ENCODE measurements around the gene ZNF25. TPM values are rescaled to one million over a fixed set of nuclear protein-coding genes. Genes with fewer than 3 reads are reported as not detected.
A peak's percentile ranks its signal among the peaks of the same experiment; 100 is the strongest.
"Not testable (repeated sequence)": the region's sequence is repeated elsewhere in the genome, so short reads cannot be mapped to it uniquely, and the experiment has no call there.

The ZNF25 gene
- 1 to 10 TPM; 4.2 to 5.5 TPM for total RNA-seq

- H3K4me1 Mint-ChIP-seq: peaks cover 26% of the 10 kb centered on the region
- no peaks in the 10 kb centered on the region for H3K27me3 Mint-ChIP-seq
- DNase-seq: peak; percentile 97
- peak within 1 kb of the TSS; percentile 90 for H3K4me3 Mint-ChIP-seq
- H3K27ac Mint-ChIP-seq: peak within 1 kb of the TSS; percentile 97
- H3K36me3 Mint-ChIP-seq: peaks cover 18% of the 10 kb centered on the region
- peaks cover 8% of the 10 kb centered on the region for H3K9me3 Mint-ChIP-seq
These were observed at the start of gene ZNF25 for GRCh38 chr10:37976091-37976879. TSS of gene ZNF25 (minus strand) at chr10:37976647. CDS start at chr10:37971722, 4,925 bp downstream.

GRCh38 chr10:38025283-38025682 lies 48.8 kb upstream of the ZNF25 start:
- no peaks in the 10 kb centered on the region for H3K27me3 Mint-ChIP-seq
- H3K36me3 Mint-ChIP-seq: peaks cover 85% of the 10 kb centered on the region
- no peak for DNase-seq
- H3K27ac Mint-ChIP-seq: peak overlapping the region; percentile 72
- no peak overlapping the region for H3K4me3 Mint-ChIP-seq
- H3K4me1 Mint-ChIP-seq: peaks cover 10% of the 10 kb centered on the region
- peaks cover 7% of the 10 kb centered on the region for H3K9me3 Mint-ChIP-seq

- not testable (repeated sequence) for H3K27ac Mint-ChIP-seq, H3K4me3 Mint-ChIP-seq, H3K27me3 Mint-ChIP-seq, DNase-seq
- H3K36me3 Mint-ChIP-seq: peaks cover 78% of the 10 kb centered on the region
- peaks cover 14% of the 10 kb centered on the region for H3K9me3 Mint-ChIP-seq
- H3K4me1 Mint-ChIP-seq: peaks cover 14% of the 10 kb centered on the region
These were observed 42.7 kb upstream of the ZNF25 start for GRCh38 chr10:38019124-38019523.

GRCh38 chr10:38016354-38016753 lies 39.9 kb upstream of the ZNF25 start:
- Mint-ChIP-seq H3K4me1 (peaks cover 29% of the 10 kb centered on the region), H3K4me3 (no peak overlapping the region), H3K36me3 (peaks cover 67% of the 10 kb centered on the region), H3K27me3 (no peaks in the 10 kb centered on the region), H3K9me3 (peaks cover 14% of the 10 kb centered on the region), H3K27ac (no peak overlapping the region)
- DNase-seq: no peak

- Mint-ChIP-seq H3K27ac (peak within 1 kb of the TSS; percentile 99), H3K9me3 (no peaks in the 10 kb centered on the region), H3K4me3 (peak within 1 kb of the TSS; percentile 84), H3K36me3 (peaks cover 25% of the 10 kb centered on the region), H3K27me3 (no peaks in the 10 kb centered on the region), H3K4me1 (peaks cover 25% of the 10 kb centered on the region)
- peak; percentile 88 for DNase-seq
These were observed 33.9 kb upstream of the ZNF25 start, which contains the start of gene ZNF33A for GRCh38 chr10:38010119-38010903. TSS of gene ZNF33A (plus strand) at chr10:38010675. CDS start at chr10:38012342, 1,667 bp downstream.

- DNase-seq: no peak
- no peak overlapping the region for H3K4me3 Mint-ChIP-seq
- H3K27ac Mint-ChIP-seq: no peak overlapping the region
- no peaks in the 10 kb centered on the region for H3K27me3 Mint-ChIP-seq
- peaks cover 6% of the 10 kb centered on the region for H3K36me3 Mint-ChIP-seq
- no peaks in the 10 kb centered on the region for H3K9me3 Mint-ChIP-seq
- H3K4me1 Mint-ChIP-seq: peaks cover 15% of the 10 kb centered on the region
These were observed 31.5 kb upstream of the ZNF25 start for GRCh38 chr10:38007991-38008390.

GRCh38 chr10:38007551-38007950 lies 31.1 kb upstream of the ZNF25 start:
- H3K27me3 Mint-ChIP-seq: no peaks in the 10 kb centered on the region
- no peak for DNase-seq
- no peak overlapping the region for H3K4me3 Mint-ChIP-seq
- no peak overlapping the region for H3K27ac Mint-ChIP-seq
- H3K4me1 Mint-ChIP-seq: peaks cover 13% of the 10 kb centered on the region
- no peaks in the 10 kb centered on the region for H3K9me3 Mint-ChIP-seq
- H3K36me3 Mint-ChIP-seq: peaks cover 6% of the 10 kb centered on the region

GRCh38 chr10:38003588-38003987 lies 27.1 kb upstream of the ZNF25 start:
- no peak overlapping the region for H3K27ac Mint-ChIP-seq
- no peaks in the 10 kb centered on the region for H3K36me3 Mint-ChIP-seq
- no peaks in the 10 kb centered on the region for H3K4me1 Mint-ChIP-seq

GRCh38 chr10:38003026-38003425 lies 26.6 kb upstream of the ZNF25 start:
- Mint-ChIP-seq H3K27me3 (no peaks in the 10 kb centered on the region), H3K36me3 (no peaks in the 10 kb centered on the region), H3K4me3 (no peak overlapping the region), H3K27ac (no peak overlapping the region), H3K9me3 (peaks cover 3% of the 10 kb centered on the region), H3K4me1 (no peaks in the 10 kb centered on the region)
- DNase-seq: no peak

More at GRCh38 chr10:38003588-38003987, 27.1 kb upstream of the ZNF25 start:
- H3K27me3 Mint-ChIP-seq: no peaks in the 10 kb centered on the region
- no peak overlapping the region for H3K4me3 Mint-ChIP-seq
- H3K9me3 Mint-ChIP-seq: peaks cover 3% of the 10 kb centered on the region
- no peak for DNase-seq

GRCh38 chr10:38000474-38000873 lies 24.0 kb upstream of the ZNF25 start:
- H3K4me3 Mint-ChIP-seq, H3K9me3 Mint-ChIP-seq, DNase-seq, H3K27ac Mint-ChIP-seq, H3K4me1 Mint-ChIP-seq, H3K27me3 Mint-ChIP-seq, H3K36me3 Mint-ChIP-seq: not testable (repeated sequence)

GRCh38 chr10:37998920-37999319 lies 22.5 kb upstream of the ZNF25 start:
- H3K4me1 Mint-ChIP-seq, H3K9me3 Mint-ChIP-seq: not testable (repeated sequence)

GRCh38 chr10:37992083-37992482 lies 15.6 kb upstream of the ZNF25 start:
- DNase-seq: no peak
- Mint-ChIP-seq H3K9me3 (no peaks in the 10 kb centered on the region), H3K4me3 (no peak overlapping the region), H3K4me1 (no peaks in the 10 kb centered on the region), H3K27me3 (peaks cover 5% of the 10 kb centered on the region), H3K36me3 (peaks cover 2% of the 10 kb centered on the region), H3K27ac (no peak overlapping the region)

More at GRCh38 chr10:37998920-37999319, 22.5 kb upstream of the ZNF25 start:
- not testable (repeated sequence) for H3K4me3 Mint-ChIP-seq, H3K27ac Mint-ChIP-seq, H3K27me3 Mint-ChIP-seq, DNase-seq, H3K36me3 Mint-ChIP-seq

GRCh38 chr10:37991655-37992054 lies 15.2 kb upstream of the ZNF25 start:
- H3K27me3 Mint-ChIP-seq: peaks cover 5% of the 10 kb centered on the region
- no peak overlapping the region for H3K27ac Mint-ChIP-seq
- no peaks in the 10 kb centered on the region for H3K9me3 Mint-ChIP-seq
- H3K4me3 Mint-ChIP-seq: no peak overlapping the region
- no peak for DNase-seq
- peaks cover 2% of the 10 kb centered on the region for H3K36me3 Mint-ChIP-seq
- no peaks in the 10 kb centered on the region for H3K4me1 Mint-ChIP-seq

- Mint-ChIP-seq H3K4me3 (peak overlapping the region; percentile 90), H3K27me3 (no peaks in the 10 kb centered on the region)
These were observed 395 bp upstream of the ZNF25 start for GRCh38 chr10:37976880-37977203.

GRCh38 chr10:37975401-37975991 lies 951 bp downstream of the ZNF25 start:
- Mint-ChIP-seq H3K9me3 (peaks cover 8% of the 10 kb centered on the region), H3K36me3 (peaks cover 21% of the 10 kb centered on the region), H3K4me3 (peak overlapping the region; percentile 90), H3K27ac (peak overlapping the region; percentile 97), H3K27me3 (no peaks in the 10 kb centered on the region), H3K4me1 (peaks cover 26% of the 10 kb centered on the region)
- no peak for DNase-seq

More at GRCh38 chr10:37976880-37977203, 395 bp upstream of the ZNF25 start:
- Mint-ChIP-seq H3K36me3 (peaks cover 18% of the 10 kb centered on the region), H3K9me3 (peaks cover 8% of the 10 kb centered on the region), H3K27ac (peak overlapping the region; percentile 97), H3K4me1 (peaks cover 26% of the 10 kb centered on the region)
- DNase-seq: no peak

Data from activated naive CD8-positive, alpha-beta T cell treated with anti-CD3 and anti-CD28 coated beads for 36 hours (primary cell).